Measurements from ENCODE around the gene IQCH.

IQCH gene

GRCh38 chr15:67537771-67538170 lies 283.2 kb downstream of the IQCH start:
- no peak overlapping the region for H3K9ac ChIP-seq (ENCODE audit: low read depth in 1 of 2, low read length in 2 of 2)
- H3K9me3 ChIP-seq (ENCODE audit: control insufficient read depth in 2 of 2, low read length in 2 of 2) = no peaks in the 10 kb centered on the region
- no peaks in the 10 kb centered on the region for H3K36me3 ChIP-seq (ENCODE audit: control insufficient read depth in 2 of 2, insufficient read depth in 2 of 2, low read length in 2 of 2)
- no peaks in the 10 kb centered on the region for H3K27me3 ChIP-seq (ENCODE audit: control insufficient read depth in 2 of 2, insufficient read depth in 2 of 2, low read length in 2 of 2)
- H3K4me3 ChIP-seq (ENCODE audit: low read length in 2 of 2) = no peak overlapping the region
- peaks cover 0 to 7% of the 10 kb centered on the region in 2 donors for H3K4me1 ChIP-seq (ENCODE audit: control insufficient read depth in 2 of 2, insufficient read depth in 2 of 2, low read length in 2 of 2)
- no peak overlapping the region for H3K27ac ChIP-seq (ENCODE audit: low read depth in 2 of 2, low read length in 2 of 2)

GRCh38 chr15:67542420-67543347 lies 288.1 kb downstream of the IQCH start, which contains the start of gene MAP2K5:
Gene MAP2K5, plus strand, starts transcription at chr15:67542703. Its CDS starts 633 bp downstream, at chr15:67543336.
- Histone ChIP-seq H3K9ac (ENCODE audit: low read depth in 1 of 2, low read length in 2 of 2) (peak within 1 kb of the TSS; percentile 92 to 96), H3K27me3 (ENCODE audit: control insufficient read depth in 2 of 2, insufficient read depth in 2 of 2, low read length in 2 of 2) (no peaks in the 10 kb centered on the region), H3K27ac (ENCODE audit: low read depth in 2 of 2, low read length in 2 of 2) (peak within 1 kb of the TSS; percentile 89 to 90), H3K4me1 (ENCODE audit: control insufficient read depth in 2 of 2, insufficient read depth in 2 of 2, low read length in 2 of 2) (peaks cover 18 to 19% of the 10 kb centered on the region in 2 donors), H3K9me3 (ENCODE audit: control insufficient read depth in 2 of 2, low read length in 2 of 2) (no peaks in the 10 kb centered on the region), H3K4me3 (ENCODE audit: low read length in 2 of 2) (peak within 1 kb of the TSS; percentile 72 to 99), H3K36me3 (ENCODE audit: control insufficient read depth in 2 of 2, insufficient read depth in 2 of 2, low read length in 2 of 2) (peaks cover 3 to 5% of the 10 kb centered on the region in 2 donors)

- peak overlapping the region; percentile 89 to 90 for H3K27ac ChIP-seq (ENCODE audit: low read depth in 2 of 2, low read length in 2 of 2)
- H3K4me1 ChIP-seq (ENCODE audit: control insufficient read depth in 2 of 2, insufficient read depth in 2 of 2, low read length in 2 of 2) = peaks cover 19 to 20% of the 10 kb centered on the region in 2 donors
- H3K9me3 ChIP-seq (ENCODE audit: control insufficient read depth in 2 of 2, low read length in 2 of 2) = no peaks in the 10 kb centered on the region
- peaks cover 3 to 5% of the 10 kb centered on the region in 2 donors for H3K36me3 ChIP-seq (ENCODE audit: control insufficient read depth in 2 of 2, insufficient read depth in 2 of 2, low read length in 2 of 2)
- H3K4me3 ChIP-seq (ENCODE audit: low read length in 2 of 2) = peak overlapping the region; percentile 72 to 99
- H3K9ac ChIP-seq (ENCODE audit: low read depth in 1 of 2, low read length in 2 of 2) = peak overlapping the region; percentile 92
- no peaks in the 10 kb centered on the region for H3K27me3 ChIP-seq (ENCODE audit: control insufficient read depth in 2 of 2, insufficient read depth in 2 of 2, low read length in 2 of 2)
These were observed 288.7 kb downstream of the IQCH start for GRCh38 chr15:67543348-67543718.

- peaks cover 26 to 27% of the 10 kb centered on the region in 2 donors for H3K4me1 ChIP-seq (ENCODE audit: control insufficient read depth in 2 of 2, insufficient read depth in 2 of 2, low read length in 2 of 2)
- H3K27ac ChIP-seq (ENCODE audit: low read depth in 2 of 2, low read length in 2 of 2) = no peak overlapping the region
- no peaks in the 10 kb centered on the region for H3K27me3 ChIP-seq (ENCODE audit: control insufficient read depth in 2 of 2, insufficient read depth in 2 of 2, low read length in 2 of 2)
- H3K36me3 ChIP-seq (ENCODE audit: control insufficient read depth in 2 of 2, insufficient read depth in 2 of 2, low read length in 2 of 2) = peaks cover 3 to 5% of the 10 kb centered on the region in 2 donors
- peak overlapping the region in 1 of 2 donors; percentile 4 for H3K4me3 ChIP-seq (ENCODE audit: low read length in 2 of 2)
- no peaks in the 10 kb centered on the region for H3K9me3 ChIP-seq (ENCODE audit: control insufficient read depth in 2 of 2, low read length in 2 of 2)
- H3K9ac ChIP-seq (ENCODE audit: low read depth in 1 of 2, low read length in 2 of 2) = no peak overlapping the region
These were observed 289.9 kb downstream of the IQCH start for GRCh38 chr15:67544475-67544874.

- Histone ChIP-seq H3K36me3 (ENCODE audit: control insufficient read depth in 2 of 2, insufficient read depth in 2 of 2, low read length in 2 of 2) (peaks cover 3 to 5% of the 10 kb centered on the region in 2 donors), H3K9ac (ENCODE audit: low read depth in 1 of 2, low read length in 2 of 2) (no peak overlapping the region), H3K27ac (ENCODE audit: low read depth in 2 of 2, low read length in 2 of 2) (no peak overlapping the region), H3K4me1 (ENCODE audit: control insufficient read depth in 2 of 2, insufficient read depth in 2 of 2, low read length in 2 of 2) (peaks cover 27 to 28% of the 10 kb centered on the region in 2 donors), H3K9me3 (ENCODE audit: control insufficient read depth in 2 of 2, low read length in 2 of 2) (no peaks in the 10 kb centered on the region), H3K4me3 (ENCODE audit: low read length in 2 of 2) (no peak overlapping the region), H3K27me3 (ENCODE audit: control insufficient read depth in 2 of 2, insufficient read depth in 2 of 2, low read length in 2 of 2) (no peaks in the 10 kb centered on the region)
These were observed 291.3 kb downstream of the IQCH start for GRCh38 chr15:67545864-67546263.

GRCh38 chr15:67547064-67547463 lies 292.5 kb downstream of the IQCH start:
- no peak overlapping the region for H3K9ac ChIP-seq (ENCODE audit: low read depth in 1 of 2, low read length in 2 of 2)
- no peak overlapping the region for H3K4me3 ChIP-seq (ENCODE audit: low read length in 2 of 2)
- peak overlapping the region; percentile 16 to 62 for H3K27ac ChIP-seq (ENCODE audit: low read depth in 2 of 2, low read length in 2 of 2)
- no peaks in the 10 kb centered on the region for H3K27me3 ChIP-seq (ENCODE audit: control insufficient read depth in 2 of 2, insufficient read depth in 2 of 2, low read length in 2 of 2)
- H3K36me3 ChIP-seq (ENCODE audit: control insufficient read depth in 2 of 2, insufficient read depth in 2 of 2, low read length in 2 of 2) = peaks cover 7 to 11% of the 10 kb centered on the region in 2 donors
- peaks cover 24 to 27% of the 10 kb centered on the region in 2 donors for H3K4me1 ChIP-seq (ENCODE audit: control insufficient read depth in 2 of 2, insufficient read depth in 2 of 2, low read length in 2 of 2)
- H3K9me3 ChIP-seq (ENCODE audit: control insufficient read depth in 2 of 2, low read length in 2 of 2) = no peaks in the 10 kb centered on the region

GRCh38 chr15:67547836-67548235 lies 293.2 kb downstream of the IQCH start:
- Histone ChIP-seq H3K27me3 (ENCODE audit: control insufficient read depth in 2 of 2, insufficient read depth in 2 of 2, low read length in 2 of 2) (no peaks in the 10 kb centered on the region), H3K4me1 (ENCODE audit: control insufficient read depth in 2 of 2, insufficient read depth in 2 of 2, low read length in 2 of 2) (peaks cover 24 to 27% of the 10 kb centered on the region in 2 donors), H3K9me3 (ENCODE audit: control insufficient read depth in 2 of 2, low read length in 2 of 2) (no peaks in the 10 kb centered on the region), H3K4me3 (ENCODE audit: low read length in 2 of 2) (no peak overlapping the region), H3K36me3 (ENCODE audit: control insufficient read depth in 2 of 2, insufficient read depth in 2 of 2, low read length in 2 of 2) (peaks cover 7 to 11% of the 10 kb centered on the region in 2 donors), H3K27ac (ENCODE audit: low read depth in 2 of 2, low read length in 2 of 2) (no peak overlapping the region), H3K9ac (ENCODE audit: low read depth in 1 of 2, low read length in 2 of 2) (no peak overlapping the region)

GRCh38 chr15:67548236-67548852 lies 293.8 kb downstream of the IQCH start:
- Histone ChIP-seq H3K9me3 (ENCODE audit: control insufficient read depth in 2 of 2, low read length in 2 of 2) (no peaks in the 10 kb centered on the region), H3K27me3 (ENCODE audit: control insufficient read depth in 2 of 2, insufficient read depth in 2 of 2, low read length in 2 of 2) (no peaks in the 10 kb centered on the region), H3K4me3 (ENCODE audit: low read length in 2 of 2) (no peak overlapping the region), H3K4me1 (ENCODE audit: control insufficient read depth in 2 of 2, insufficient read depth in 2 of 2, low read length in 2 of 2) (peaks cover 19 to 23% of the 10 kb centered on the region in 2 donors), H3K36me3 (ENCODE audit: control insufficient read depth in 2 of 2, insufficient read depth in 2 of 2, low read length in 2 of 2) (peaks cover 7 to 11% of the 10 kb centered on the region in 2 donors), H3K27ac (ENCODE audit: low read depth in 2 of 2, low read length in 2 of 2) (peak overlapping the region in 1 of 2 donors; percentile 24), H3K9ac (ENCODE audit: low read depth in 1 of 2, low read length in 2 of 2) (no peak overlapping the region)

GRCh38 chr15:67548862-67549651 lies 294.5 kb downstream of the IQCH start:
- peak overlapping the region; percentile 4 to 18 for H3K9ac ChIP-seq (ENCODE audit: low read depth in 1 of 2, low read length in 2 of 2)
- no peaks in the 10 kb centered on the region for H3K27me3 ChIP-seq (ENCODE audit: control insufficient read depth in 2 of 2, insufficient read depth in 2 of 2, low read length in 2 of 2)
- peak overlapping the region in 1 of 2 donors; percentile 24 for H3K27ac ChIP-seq (ENCODE audit: low read depth in 2 of 2, low read length in 2 of 2)
- H3K9me3 ChIP-seq (ENCODE audit: control insufficient read depth in 2 of 2, low read length in 2 of 2) = no peaks in the 10 kb centered on the region
- peak overlapping the region in 1 of 2 donors; percentile 55 for H3K4me3 ChIP-seq (ENCODE audit: low read length in 2 of 2)
- H3K36me3 ChIP-seq (ENCODE audit: control insufficient read depth in 2 of 2, insufficient read depth in 2 of 2, low read length in 2 of 2) = peaks cover 7 to 11% of the 10 kb centered on the region in 2 donors
- H3K4me1 ChIP-seq (ENCODE audit: control insufficient read depth in 2 of 2, insufficient read depth in 2 of 2, low read length in 2 of 2) = peaks cover 12 to 17% of the 10 kb centered on the region in 2 donors
